ENCODE results near the gene CSNK1A1.

GRCh38 chr5:149550268-149550583 is 1.0 kb downstream of the CSNK1A1 start:
- TF ChIP-seq POLR2A (IDR thresholded peaks at IDR 0.05) (no peak), CTCF (IDR thresholded peaks at IDR 0.05) (no peak), EP300 (IDR thresholded peaks at IDR 0.05) (no peak)

Measured in gastroesophageal sphincter (tissue), 3 donors.